Liver (tissue), 9 donors: ENCODE measurements around the gene BCL2. TPM values are rescaled to one million over a fixed set of nuclear protein-coding genes. Genes with fewer than 3 reads are reported as not detected.

Experiments used
- DNase-seq: peaks from one replicate; pipeline ENCODE4 v3.0.0-alpha.2; 2017; ENCODE audit warnings: low spot score
- H3K27ac ChIP-seq, 2 donors: one replicate each; pipeline ENCODE4 v1.7.0; 2013; ENCODE audit warnings: inconsistent platforms in 2 of 2, low read length in 2 of 2, control low read depth in 1 of 2, low read depth in 1 of 2, mild to moderate bottlenecking in 1 of 2
- H3K27me3 ChIP-seq, 4 donors: one replicate each; pipeline versions ENCODE4 v1.6.1 to v1.7.0; 2013; ENCODE audit warnings: low read length in 3 of 4, inconsistent platforms in 1 of 4, mild to moderate bottlenecking in 1 of 4, moderate library complexity in 1 of 4; ENCODE audit not compliant: control insufficient read depth in 4 of 4, insufficient read depth in 4 of 4
- H3K36me3 ChIP-seq, 4 donors: one replicate each; pipeline versions ENCODE4 v1.6.1 to v1.7.0; 2013; ENCODE audit warnings: low read length in 3 of 4, mild to moderate bottlenecking in 3 of 4, low read depth in 1 of 4, moderate library complexity in 1 of 4; ENCODE audit not compliant: control insufficient read depth in 4 of 4, insufficient read depth in 3 of 4
- H3K4me1 ChIP-seq, 4 donors: one replicate each; pipeline versions ENCODE4 v1.6.1 to v1.7.0; 2013; ENCODE audit warnings: low read length in 3 of 4, mild to moderate bottlenecking in 3 of 4, moderate library complexity in 1 of 4; ENCODE audit not compliant: control insufficient read depth in 4 of 4, insufficient read depth in 4 of 4
- H3K4me3 ChIP-seq, 3 donors: one replicate each; pipeline versions ENCODE4 v1.6.1 to v1.7.0; 2013; ENCODE audit warnings: low read length in 3 of 3, control low read depth in 1 of 3, low read depth in 1 of 3, mild to moderate bottlenecking in 1 of 3
- H3K9ac ChIP-seq, 2 donors: one replicate each; pipeline ENCODE4 v1.7.0; 2013; ENCODE audit warnings: low read length in 2 of 2, mild to moderate bottlenecking in 2 of 2, moderate library complexity in 2 of 2, control low read depth in 1 of 2, low read depth in 1 of 2
- H3K9me3 ChIP-seq, 4 donors: one replicate each; pipeline versions ENCODE4 v1.6.1 to v1.7.0; 2013; ENCODE audit warnings: low read length in 3 of 4; ENCODE audit not compliant: control insufficient read depth in 4 of 4
- ATF3 ChIP-seq: IDR thresholded peaks from 2 replicates; pipeline ENCODE4 v1.6.1; 2016; ENCODE audit warnings: antibody characterized with exemption
- CTCF ChIP-seq: fragments of 150-350 bp; IDR thresholded peaks from 2 replicates; pipeline ENCODE4 v1.5.1; 2017; ENCODE audit warnings: improper control_type of control experiment, low read depth, low read length; ENCODE audit not compliant: missing input control
- EGR1 ChIP-seq, 2 donors: IDR thresholded peaks; 2 replicates each; pipeline ENCODE4 v1.6.1; 2016 to 2018; ENCODE audit warnings: antibody characterized with exemption in 2 of 2, low read depth in 2 of 2
- FOXA1 ChIP-seq: IDR thresholded peaks from 2 replicates; pipeline ENCODE4 v1.6.1; 2016; ENCODE audit warnings: antibody characterized with exemption
- FOXA2 ChIP-seq: IDR thresholded peaks from 2 replicates; pipeline ENCODE4 v1.6.1; 2016; ENCODE audit warnings: antibody characterized with exemption
- GABPA ChIP-seq, 2 donors: IDR thresholded peaks in 1 of 2; conservative IDR thresholded peaks in 1 of 2; 2 replicates each; pipeline ENCODE4 v1.6.1; 2016; ENCODE audit warnings: antibody characterized with exemption in 2 of 2, mild to moderate bottlenecking in 1 of 2, moderate library complexity in 1 of 2
- HNF4A ChIP-seq, 2 donors: conservative IDR thresholded peaks; 2 replicates each; pipeline ENCODE4 v1.6.1; 2016; ENCODE audit warnings: antibody characterized with exemption in 2 of 2, mild to moderate bottlenecking in 2 of 2
- HNF4G ChIP-seq: IDR thresholded peaks from 2 replicates; pipeline ENCODE4 v1.6.1; 2016; ENCODE audit warnings: antibody characterized with exemption
- JUND ChIP-seq, 2 donors: IDR thresholded peaks; 2 replicates each; pipeline ENCODE4 v1.6.1; 2016; ENCODE audit warnings: antibody characterized with exemption in 2 of 2
- MAX ChIP-seq: IDR thresholded peaks from 2 replicates; pipeline ENCODE4 v1.6.1; 2016; ENCODE audit warnings: antibody characterized with exemption
- NR2F2 ChIP-seq: IDR thresholded peaks from 2 replicates; pipeline ENCODE4 v1.6.1; 2016; ENCODE audit warnings: antibody characterized with exemption
- RAD21 ChIP-seq, 2 donors: IDR thresholded peaks; 2 replicates each; pipeline ENCODE4 v1.6.1; 2016; ENCODE audit warnings: antibody characterized with exemption in 2 of 2, mild to moderate bottlenecking in 2 of 2
- REST ChIP-seq: IDR thresholded peaks from 2 replicates; pipeline ENCODE4 v1.6.1; 2016; ENCODE audit warnings: antibody characterized with exemption, mild to moderate bottlenecking
- RXRA ChIP-seq, 2 donors: IDR thresholded peaks; 2 replicates each; pipeline ENCODE4 v1.6.1; 2017 to 2018; ENCODE audit warnings: antibody characterized with exemption in 2 of 2, mild to moderate bottlenecking in 1 of 2
- SP1 ChIP-seq: IDR thresholded peaks from 2 replicates; pipeline ENCODE4 v1.6.1; 2018; ENCODE audit warnings: antibody characterized with exemption, mild to moderate bottlenecking
- TAF1 ChIP-seq: conservative IDR thresholded peaks from 2 replicates; pipeline ENCODE4 v1.6.1; 2016; ENCODE audit warnings: antibody characterized with exemption, mild to moderate bottlenecking
- YY1 ChIP-seq: IDR thresholded peaks from 2 replicates; pipeline ENCODE4 v1.6.1; 2016; ENCODE audit warnings: antibody characterized with exemption, mild to moderate bottlenecking
- ZBTB33 ChIP-seq: IDR thresholded peaks from 2 replicates; pipeline ENCODE4 v1.6.1; 2016; ENCODE audit warnings: antibody characterized with exemption
- WGBS: extraction: QIAGEN DNeasy Blood & Tissue Kit; methylation state at CpG from one replicate; pipeline ENCODE4 v1.1.7; 2013; 5-methylcytosine and 5-hydroxymethylcytosine counted together
- polyA plus RNA-seq, 2 donors: library from polyadenylated mRNA; stranded (reverse) in 1 of 2; unstranded in 1 of 2; fragments of 200-250 nt in 1 of 2; fragments of >200 nt in 1 of 2; fragmentation: Nextera tagmentation in 1 of 2; extraction: Ambion mirVana in 1 of 2; gene quantifications; one replicate each; pipeline versions ENCODE4 v1.2.1 to v1.2.3, GENCODE V29; 2013 to 2015
- total RNA-seq, 2 donors: library from RNA; depleted of rRNA; stranded (reverse); fragments of >200 nt; gene quantifications; one replicate each; pipeline ENCODE4 v1.2.3, GENCODE V29; 2014
- donor health status: healthy.
- donor health status: healthy.
- donor health status: healthy.
- donor health status: healthy.
- donor health status: healthy.

BCL2 gene
- total and polyA plus RNA-seq, 4 donors, result 0.40 to 3.9 (median 1.4) TPM

- TF ChIP-seq YY1 (no peak), GABPA (IDR thresholded peaks at IDR 0.05 in 1 of 2, conservative IDR thresholded peaks at IDR 0.05 in 1 of 2) (no peak), CTCF (no peak)
These were observed 56.9 kb downstream of the BCL2 start (continued) for GRCh38 chr18:63262369-63263335.

- no peaks in the 10 kb centered on the region for H3K9me3 ChIP-seq
- WGBS, result 92% methylated on average over 3 of the region's 3 CpGs
- no peak overlapping the region for H3K27ac ChIP-seq
- H3K4me3 ChIP-seq, result no peak overlapping the region
- DNase-seq, result no peak
- TF ChIP-seq NR2F2 (no peak), SP1 (no peak), CTCF (no peak), RXRA (IDR thresholded peaks at IDR 0.05) (no peak), HNF4G (no peak), RAD21 (IDR thresholded peaks at IDR 0.05) (no peak), JUND (IDR thresholded peaks at IDR 0.05) (no peak), FOXA2 (no peak), ATF3 (no peak), GABPA (IDR thresholded peaks at IDR 0.05 in 1 of 2, conservative IDR thresholded peaks at IDR 0.05 in 1 of 2) (no peak), REST (no peak), HNF4A (conservative IDR thresholded peaks at IDR 0.05) (no peak), TAF1 (no peak), YY1 (no peak), EGR1 (IDR thresholded peaks at IDR 0.05; ENCODE audit: low read depth in 2 of 2) (no peak), FOXA1 (no peak), MAX (no peak), ZBTB33 (no peak)
- H3K4me1 ChIP-seq, result no peaks in the 10 kb centered on the region
- no peaks in the 10 kb centered on the region for H3K36me3 ChIP-seq
- H3K27me3 ChIP-seq, result no peaks in the 10 kb centered on the region
- H3K9ac ChIP-seq, result no peak overlapping the region
These were observed 58.5 kb downstream of the BCL2 start for GRCh38 chr18:63261029-63261428.
